HCT116 (cell line): ENCODE results near the gene PANX2. TPM values are rescaled to one million over a fixed set of nuclear protein-coding genes. Genes with fewer than 3 reads are reported as not detected.

ENCODE experiments used
- ATAC-seq: fragments of 200-7000 bp; cut with Tn5 transposase; 2 replicates; pipeline ENCODE4 v1.9.1; 2020; ENCODE audit warnings: mild to moderate bottlenecking, moderate library complexity
- BruUV-seq: library from RNA; stranded (reverse); fragments of 400-500 nt; replicated peaks from 2 replicates; lab custom pipeline; 2021; lab: Mats Ljungman, UMichigan
- CTCF ChIA-PET: fragments of 300-600 bp; sonication (Branson Sonifier 250); formaldehyde crosslinking; loops from one replicate; lab custom pipeline; 2021; ENCODE audit warnings: antibody characterized with exemption; lab: Charles Lee
- POLR2A ChIA-PET: fragments of 300-600, 350-600 bp; sonication (Branson Sonifier 250); formaldehyde crosslinking; loops from one replicate; lab custom pipeline; 2021; ENCODE audit warnings: antibody characterized with exemption; lab: Charles Lee
- RAD21 ChIA-PET, 2 experiments: fragments of 300-600 bp; sonication (Branson Sonifier 250); formaldehyde crosslinking; loops; one replicate each; lab custom pipeline; 2023; ENCODE audit warnings: low total read pairs in 2 of 2; ENCODE audit not compliant: uncharacterized antibody in 2 of 2, unreplicated experiment in 2 of 2, low non-redundant PET in 1 of 2; lab: Charles Lee
- DNase-seq: peaks from one replicate; pipeline ENCODE4 v3.0.0-alpha.2; 2010; ENCODE audit warnings: low read depth, low spot score
- H2AFZ ChIP-seq: fragments of 200-600 bp; shearing (Covaris generic), sonication (generic); 2 replicates; pipeline ENCODE4 v1.6.1; 2017; ENCODE audit warnings: low read depth, mixed run types, mixed read lengths, antibody characterized with exemption, low read length; ENCODE audit not compliant: poor library complexity, severe bottlenecking
- H3K27ac ChIP-seq: 2 replicates; pipeline ENCODE4 v1.5.1; 2012; ENCODE audit warnings: low read depth, low read length
- H3K27me3 ChIP-seq: fragments of 200-600 bp; sonication (generic); 2 replicates; pipeline ENCODE4 v1.6.1; 2016; ENCODE audit warnings: mixed run types, low read length, mixed read lengths; ENCODE audit not compliant: insufficient read depth
- H3K36me3 ChIP-seq, 2 experiments: fragments of 200-500 bp in 1 of 2; fragments of 200-600 bp in 1 of 2; sonication (Bioruptor generic) in 1 of 2; sonication (generic) in 1 of 2; 2 replicates each; pipeline versions ENCODE4 v1.5.1 to v1.6.1; 2014 to 2016; ENCODE audit warnings: low read length in 2 of 2, inconsistent platforms in 1 of 2, mixed read lengths in 1 of 2, mixed run types in 1 of 2; ENCODE audit not compliant: insufficient read depth in 2 of 2, control insufficient read depth in 1 of 2
- H3K4me1 ChIP-seq, 2 experiments: fragments of 200-600 bp in 1 of 2; sonication (generic) in 1 of 2; 2 replicates each; pipeline versions ENCODE4 v1.5.1 to v1.6.1; 2012 to 2017; ENCODE audit warnings: low read length in 2 of 2, inconsistent platforms in 1 of 2, mild to moderate bottlenecking in 1 of 2, mixed read lengths in 1 of 2, mixed run types in 1 of 2, moderate library complexity in 1 of 2; ENCODE audit not compliant: insufficient read depth in 2 of 2, control insufficient read depth in 1 of 2
- H3K4me2 ChIP-seq: fragments of 200-600 bp; sonication (generic); 2 replicates; pipeline ENCODE4 v1.6.1; 2017; ENCODE audit warnings: mixed run types, low read length, mixed read lengths
- H3K4me3 ChIP-seq, 2 experiments: fragments of 200-600 bp in 1 of 2; sonication (generic) in 1 of 2; replicated peaks in 1 of 2; 2 replicates each; pipeline ENCODE4 v1.5.1; 2011 to 2016; ENCODE audit warnings: low read length in 2 of 2, control low read depth in 1 of 2, low read depth in 1 of 2, mild to moderate bottlenecking in 1 of 2, mixed read lengths in 1 of 2, mixed run types in 1 of 2
- H3K79me2 ChIP-seq: fragments of 200-600 bp; sonication (generic); 2 replicates; pipeline ENCODE4 v1.6.1; 2017; ENCODE audit warnings: mild to moderate bottlenecking, mixed run types, low read length, moderate library complexity, mixed read lengths; ENCODE audit not compliant: insufficient read depth
- H3K9ac ChIP-seq: fragments of 200-600 bp; sonication (generic); 2 replicates; pipeline ENCODE4 v1.6.1; 2016; ENCODE audit warnings: low read length, mixed read lengths
- H3K9me2 ChIP-seq: fragments of 200-600 bp; sonication (generic), shearing (Covaris generic); 2 replicates; pipeline ENCODE4 v1.6.1; 2017; ENCODE audit warnings: mixed run types, mild to moderate bottlenecking, moderate library complexity; ENCODE audit not compliant: insufficient read depth
- H3K9me3 ChIP-seq, 2 experiments: fragments of 200-500 bp in 1 of 2; fragments of 200-600 bp in 1 of 2; sonication (Bioruptor generic) in 1 of 2; sonication (generic) in 1 of 2; 2 replicates each; pipeline ENCODE4 v1.6.1; 2014 to 2017; ENCODE audit warnings: low read length in 2 of 2, mixed read lengths in 2 of 2, inconsistent platforms in 1 of 2, low read depth in 1 of 2, mild to moderate bottlenecking in 1 of 2, mixed run types in 1 of 2, moderate library complexity in 1 of 2; ENCODE audit not compliant: control insufficient read depth in 1 of 2, insufficient read depth in 1 of 2
- H4K20me1 ChIP-seq: fragments of 200-600 bp; sonication (generic), shearing (Covaris generic); 2 replicates; pipeline ENCODE4 v1.6.1; 2017; ENCODE audit warnings: mixed run types, mild to moderate bottlenecking, moderate library complexity; ENCODE audit not compliant: insufficient read depth
- CEBPB ChIP-seq: IDR thresholded peaks from 2 replicates; pipeline ENCODE4 v1.6.1; 2012; ENCODE audit warnings: low read depth
- EGR1 ChIP-seq: IDR thresholded peaks from 2 replicates; pipeline ENCODE4 v1.6.1; 2012; ENCODE audit warnings: low read depth
- POLR2AphosphoS5 ChIP-seq: IDR thresholded peaks from 2 replicates; pipeline ENCODE4 v1.6.1; 2011; ENCODE audit warnings: mild to moderate bottlenecking, low read depth, low read length, moderate library complexity
- TCF7L2 ChIP-seq: IDR thresholded peaks from 2 replicates; pipeline ENCODE4 v1.7.0; 2011; ENCODE audit warnings: borderline replicate concordance, inconsistent platforms; ENCODE audit not compliant: insufficient read depth, insufficient read length; ENCODE audit errors: extremely low read depth
- ZFX ChIP-seq: fragments of 450-650 bp; IDR thresholded peaks from 2 replicates; pipeline ENCODE4 v1.6.1; 2017
- ZNF274 ChIP-seq: fragments of 200-500 bp; sonication (Bioruptor generic); IDR thresholded peaks from 2 replicates; pipeline ENCODE4 v1.6.1; 2014; ENCODE audit warnings: mild to moderate bottlenecking, low read depth, low read length, inconsistent platforms
- intact Hi-C: fragments of 100-400 bp; cut with micrococcal nuclease; formaldehyde crosslinking; loops from 2 replicates; pipeline ENCODE4 v1.10.0; 2022
- total RNA-seq: library from RNA; stranded (reverse); gene quantifications from one replicate; pipeline ENCODE4 v1.2.1, GENCODE V29; 2021; ENCODE audit not compliant: unreplicated experiment
- TF ChIP-seq, protein P1 (sequence below), 3 experiments: fragments of 200-600 bp in 1 of 3; sonication (generic) in 1 of 3; IDR thresholded peaks in 2 of 3; conservative IDR thresholded peaks in 1 of 3; 2 replicates each; pipeline ENCODE4 v1.5.1; 2012 to 2017; ENCODE audit warnings: low read depth in 2 of 3, low read length in 2 of 3, antibody characterized with exemption in 1 of 3, borderline replicate concordance in 1 of 3, control low read depth in 1 of 3, mild to moderate bottlenecking in 1 of 3, mixed read lengths in 1 of 3, mixed run types in 1 of 3, moderate library complexity in 1 of 3; ENCODE audit not compliant: insufficient read depth in 1 of 3
- TF ChIP-seq, protein P2 (sequence below): IDR thresholded peaks from 2 replicates; pipeline ENCODE4 v1.6.1; 2012
- TF ChIP-seq, protein P3 (sequence below): IDR thresholded peaks from 2 replicates; pipeline ENCODE4 v1.6.1; 2012

PANX2 gene
- total RNA-seq, 1 experiment from 2014 or later: 8.0 TPM

GRCh38 chr22:50215297-50216054 lies 44.9 kb downstream of the PANX2 start:
- no TSS peak for BruUV-seq
- peaks cover 0 to 8% of the 10 kb centered on the region in 2 experiments; a peak in 3 of 4 replicates for H3K4me1 ChIP-seq
- H3K79me2 ChIP-seq: peaks cover 17% of the 10 kb centered on the region; the same call in 1 of the 2 replicates
- H3K4me3 ChIP-seq: no peak overlapping the region
- H3K9me2 ChIP-seq: no peaks in the 10 kb centered on the region
- TF ChIP-seq CEBPB (no peak), POLR2AphosphoS5 (no peak), ZFX (no peak), TCF7L2 (no peak), EGR1 (no peak), ZNF274 (no peak)
- TF ChIP-seq, protein P1, sequence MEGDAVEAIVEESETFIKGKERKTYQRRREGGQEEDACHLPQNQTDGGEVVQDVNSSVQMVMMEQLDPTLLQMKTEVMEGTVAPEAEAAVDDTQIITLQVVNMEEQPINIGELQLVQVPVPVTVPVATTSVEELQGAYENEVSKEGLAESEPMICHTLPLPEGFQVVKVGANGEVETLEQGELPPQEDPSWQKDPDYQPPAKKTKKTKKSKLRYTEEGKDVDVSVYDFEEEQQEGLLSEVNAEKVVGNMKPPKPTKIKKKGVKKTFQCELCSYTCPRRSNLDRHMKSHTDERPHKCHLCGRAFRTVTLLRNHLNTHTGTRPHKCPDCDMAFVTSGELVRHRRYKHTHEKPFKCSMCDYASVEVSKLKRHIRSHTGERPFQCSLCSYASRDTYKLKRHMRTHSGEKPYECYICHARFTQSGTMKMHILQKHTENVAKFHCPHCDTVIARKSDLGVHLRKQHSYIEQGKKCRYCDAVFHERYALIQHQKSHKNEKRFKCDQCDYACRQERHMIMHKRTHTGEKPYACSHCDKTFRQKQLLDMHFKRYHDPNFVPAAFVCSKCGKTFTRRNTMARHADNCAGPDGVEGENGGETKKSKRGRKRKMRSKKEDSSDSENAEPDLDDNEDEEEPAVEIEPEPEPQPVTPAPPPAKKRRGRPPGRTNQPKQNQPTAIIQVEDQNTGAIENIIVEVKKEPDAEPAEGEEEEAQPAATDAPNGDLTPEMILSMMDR (IDR thresholded peaks at IDR 0.05 in 2 of 3, conservative IDR thresholded peaks at IDR 0.05 in 1 of 3; ENCODE audit: borderline replicate concordance in 1 of 3, insufficient read depth in 1 of 3, low read depth in 2 of 3, low read length in 2 of 3): no peak
- TF ChIP-seq, protein P2, sequence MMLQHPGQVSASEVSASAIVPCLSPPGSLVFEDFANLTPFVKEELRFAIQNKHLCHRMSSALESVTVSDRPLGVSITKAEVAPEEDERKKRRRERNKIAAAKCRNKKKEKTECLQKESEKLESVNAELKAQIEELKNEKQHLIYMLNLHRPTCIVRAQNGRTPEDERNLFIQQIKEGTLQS: no peak
- TF ChIP-seq, protein P3, sequence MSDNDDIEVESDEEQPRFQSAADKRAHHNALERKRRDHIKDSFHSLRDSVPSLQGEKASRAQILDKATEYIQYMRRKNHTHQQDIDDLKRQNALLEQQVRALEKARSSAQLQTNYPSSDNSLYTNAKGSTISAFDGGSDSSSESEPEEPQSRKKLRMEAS: no peak
- intact Hi-C loops: no loop called here
- peaks cover 27 to 43% of the 10 kb centered on the region in 2 experiments for H3K36me3 ChIP-seq
- ChIA-PET RAD21 (no interaction called here), CTCF (no interaction called here), POLR2A (no interaction called here)
- H2AFZ ChIP-seq: no peak overlapping the region
- ATAC-seq (no peak), DNase-seq (no peak)
- H3K27me3 ChIP-seq: no peaks in the 10 kb centered on the region
- H3K4me2 ChIP-seq: no peak overlapping the region
- H3K27ac ChIP-seq: no peak overlapping the region
- H3K9me3 ChIP-seq: no peaks in the 10 kb centered on the region
- no peaks in the 10 kb centered on the region for H4K20me1 ChIP-seq
- no peak overlapping the region for H3K9ac ChIP-seq
